Ramos (cell line): Measurements from ENCODE around the gene CPED1.
"Not testable (repeated sequence)": the region's sequence is repeated elsewhere in the genome, so short reads cannot be mapped to it uniquely, and the experiment has no call there.

Experiments
- in situ Hi-C: fragments of 300-500 bp; cut with MboI; formaldehyde crosslinking; loops from one replicate; pipeline ENCODE4 v1.14.3; 2022; ENCODE audit warnings: low sequenced_read_pairs; ENCODE audit not compliant: unreplicated experiment

Gene CPED1

DNA sequence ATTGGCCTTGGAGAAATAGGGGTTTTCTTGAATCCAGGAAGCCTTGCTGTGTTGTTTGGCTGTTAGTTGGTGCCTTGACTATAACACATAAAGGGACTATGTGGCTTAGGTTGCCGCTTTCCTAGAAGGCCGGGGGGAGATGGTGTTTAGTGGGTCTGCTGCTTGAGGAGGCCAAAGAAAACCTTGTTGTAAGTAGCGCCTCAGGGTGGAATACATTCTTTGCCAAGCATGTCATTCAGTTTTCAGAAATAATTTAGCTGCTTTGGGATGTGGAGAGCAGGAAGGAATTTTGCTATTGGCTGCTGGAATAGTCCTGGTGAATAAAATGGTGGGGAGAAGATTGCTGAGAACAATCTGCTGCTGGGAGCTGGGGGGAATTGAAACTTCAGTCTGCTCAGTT, 207.4 kb downstream of the CPED1 start:
- in situ Hi-C loops = no loop called here

DNA sequence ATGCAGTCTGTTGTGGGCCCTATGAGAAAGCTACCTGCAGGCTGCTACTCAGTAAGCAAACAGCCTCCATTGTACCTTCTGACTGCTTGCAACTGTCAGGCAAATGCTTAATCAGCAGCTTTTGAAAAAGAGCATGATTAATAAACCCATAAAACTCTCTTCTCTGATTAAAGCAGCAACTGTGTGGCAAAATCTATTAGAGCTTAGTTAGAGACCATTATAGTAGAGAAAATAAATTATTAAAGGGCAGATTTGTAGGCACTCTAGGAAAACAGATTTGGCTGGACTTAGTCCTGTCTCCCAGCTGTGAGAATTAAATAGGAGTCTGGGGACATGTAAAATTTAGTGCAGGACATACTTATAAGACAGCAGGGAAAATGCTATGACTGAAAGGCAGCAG, 207.8 kb downstream of the CPED1 start:
- in situ Hi-C loops = no loop called here

GRCh38 chr7:121197455-121197854, 208.9 kb downstream of the CPED1 start:
- in situ Hi-C loops = no loop called here

DNA sequence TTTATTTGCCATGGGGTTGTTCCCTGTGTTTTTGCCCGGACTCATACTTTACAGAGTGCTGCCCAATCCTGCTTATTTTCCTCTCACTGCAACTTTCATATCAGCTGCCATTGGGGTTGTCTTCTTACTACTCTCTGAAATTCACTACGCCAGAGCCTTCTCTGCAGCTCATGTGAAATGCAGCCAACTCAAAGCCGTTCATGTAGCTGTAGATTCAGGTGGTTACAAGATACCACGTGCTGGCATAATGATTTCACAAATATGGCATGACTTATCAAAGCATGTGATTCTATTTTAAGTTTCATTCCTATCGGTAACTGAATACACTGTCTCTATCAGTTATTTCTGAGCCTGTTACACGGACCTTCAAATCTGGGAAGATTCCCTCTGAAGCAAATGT, 210.0 kb downstream of the CPED1 start:
- in situ Hi-C loops = no loop called here

GRCh38 chr7:121202125-121202524, 213.6 kb downstream of the CPED1 start:
- in situ Hi-C loops = no loop called here

DNA sequence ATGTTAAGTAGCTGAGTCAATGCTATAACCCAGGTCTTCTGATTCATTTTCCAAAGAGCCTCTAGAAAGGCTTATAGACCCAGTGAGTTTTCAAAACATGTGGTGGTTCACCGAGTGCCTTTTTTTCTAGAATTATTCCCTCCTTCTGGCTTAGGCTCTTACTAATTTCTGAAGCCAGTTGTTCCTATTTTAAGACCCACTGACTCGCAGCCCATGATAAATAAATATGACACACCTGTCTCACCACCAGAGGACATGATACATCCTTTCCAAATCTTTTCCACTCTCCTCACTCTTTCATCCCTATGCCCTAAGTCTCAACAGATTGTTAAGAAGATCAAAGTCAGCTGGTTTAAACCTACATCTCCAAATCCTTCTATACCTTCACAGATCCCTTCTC, 214.3 kb downstream of the CPED1 start:
- in situ Hi-C loops = no loop called here

DNA sequence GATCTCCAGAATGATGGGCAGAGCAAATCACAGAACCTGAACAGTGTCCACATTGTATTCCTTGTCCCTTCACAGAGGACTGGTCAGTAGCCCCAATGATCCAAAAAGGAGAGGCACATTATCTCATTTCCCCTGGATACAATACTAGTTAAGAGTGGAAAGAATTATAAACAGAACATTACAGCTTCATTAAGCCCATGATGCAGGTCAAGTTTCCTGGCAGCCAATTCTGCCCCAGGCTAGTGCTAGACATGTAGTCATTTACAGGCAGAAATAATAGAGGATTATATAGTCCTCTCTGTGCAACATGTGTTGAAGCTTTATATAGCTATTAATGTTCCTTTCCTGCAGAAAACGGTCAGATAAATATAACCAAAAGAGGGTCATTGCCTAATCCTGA, 216.0 kb downstream of the CPED1 start:
- in situ Hi-C loops = no loop called here

DNA sequence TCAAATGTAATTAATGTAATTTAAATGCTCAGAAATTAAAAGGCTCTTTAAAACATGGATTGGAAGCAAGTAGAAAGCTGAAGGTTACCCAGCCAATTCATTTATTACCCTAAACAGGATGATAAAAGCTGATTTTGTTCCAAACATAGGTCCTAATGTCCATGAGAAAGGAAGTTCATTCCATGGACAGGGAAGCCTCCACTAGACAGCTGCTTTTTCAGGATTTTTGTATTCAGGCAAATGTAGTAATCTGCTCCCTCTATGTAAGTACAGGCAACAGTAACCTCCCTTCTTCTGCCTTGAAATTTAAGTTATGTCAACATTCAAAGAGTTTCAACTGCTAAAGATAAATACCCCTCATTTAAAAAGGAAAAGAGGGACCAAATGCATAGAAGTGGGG, 217.3 kb downstream of the CPED1 start:
- in situ Hi-C loops = no loop called here

- in situ Hi-C loops = no loop called here
These were observed 222.7 kb downstream of the CPED1 start for GRCh38 chr7:121211253-121211652.

GRCh38 chr7:121212036-121212435, 223.5 kb downstream of the CPED1 start:
- in situ Hi-C loops = no loop called here

DNA sequence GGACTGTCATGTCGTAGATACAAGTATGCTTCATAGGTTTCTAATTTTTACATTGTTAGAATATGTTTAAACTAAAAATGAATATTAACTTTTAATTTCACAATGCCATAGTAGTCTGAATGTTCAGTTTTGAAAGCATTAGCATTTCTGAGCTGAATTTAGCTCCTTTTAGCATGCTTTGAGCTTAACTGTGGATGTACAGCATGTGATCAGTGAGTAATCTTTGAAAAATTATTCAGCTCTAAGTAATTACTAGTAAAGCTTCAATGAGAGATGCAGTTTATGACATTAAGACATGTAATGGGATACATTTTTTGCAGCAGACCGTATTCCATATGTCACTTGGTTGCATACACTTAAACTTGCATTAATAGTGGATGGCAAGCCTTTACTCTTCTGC, 226.1 kb downstream of the CPED1 start:
- in situ Hi-C loops = no loop called here

- in situ Hi-C loops = no loop called here
These were observed 230.5 kb downstream of the CPED1 start for GRCh38 chr7:121219026-121219425.

DNA sequence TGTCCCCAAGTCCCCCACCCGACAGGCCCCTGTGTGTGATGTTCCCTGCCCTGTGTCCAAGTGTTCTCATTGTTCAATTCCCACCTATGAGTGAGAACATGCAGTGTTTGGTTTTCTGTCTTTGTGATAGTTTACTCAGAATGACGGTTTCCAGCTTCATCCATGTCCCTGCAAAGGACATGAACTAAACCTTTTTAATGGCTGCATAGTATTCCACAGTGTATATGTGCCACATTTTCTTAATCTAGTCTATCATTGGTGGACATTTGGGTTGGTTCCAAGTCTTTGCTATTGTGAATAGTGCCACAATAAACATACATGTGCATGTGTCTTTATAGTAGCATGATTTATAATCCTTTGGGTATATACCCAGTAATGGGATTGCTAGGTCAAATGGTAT, 232.6 kb downstream of the CPED1 start:
- in situ Hi-C loops = not testable (repeated sequence)

DNA sequence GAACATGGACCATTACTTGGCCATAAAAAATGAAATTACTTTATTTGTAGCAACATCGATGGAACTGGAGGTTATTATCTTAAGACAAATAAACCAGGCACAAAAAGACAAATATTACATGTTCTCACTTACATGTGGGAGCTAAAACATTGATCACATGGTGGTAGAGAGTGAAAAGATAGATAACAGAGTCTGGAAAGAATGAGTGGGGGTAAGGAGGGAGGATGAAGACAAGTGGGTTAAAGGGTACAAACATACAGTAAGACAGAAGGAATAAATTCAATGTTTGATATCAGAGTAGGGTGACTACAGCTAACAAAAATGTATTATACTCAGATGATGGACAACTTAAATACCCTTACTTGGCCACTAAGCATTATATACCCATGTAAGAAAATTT, 240.3 kb downstream of the CPED1 start:
- in situ Hi-C loops = no loop called here

DNA sequence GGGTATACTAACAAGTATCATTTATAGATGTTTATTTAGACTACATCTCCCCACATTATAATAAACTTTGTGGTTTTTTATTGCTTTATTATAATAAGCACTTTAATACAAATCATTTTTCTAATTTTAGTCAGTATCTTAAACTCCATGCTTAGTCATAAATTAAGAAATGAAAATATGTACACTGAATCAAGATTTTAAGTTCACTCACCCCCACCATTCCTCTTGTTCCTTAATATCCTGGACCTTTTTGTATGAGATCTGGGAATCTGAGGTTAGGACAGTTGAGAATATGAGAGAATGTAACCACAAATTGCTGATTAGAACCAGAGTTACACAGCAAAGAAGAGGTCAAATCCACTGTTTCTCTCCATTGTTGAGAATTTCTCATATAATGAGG, 246.7 kb downstream of the CPED1 start:
- in situ Hi-C loops = no loop called here

GRCh38 chr7:121237601-121238000, 249.1 kb downstream of the CPED1 start:
- in situ Hi-C loops = no loop called here

GRCh38 chr7:121244120-121244870, 255.8 kb downstream of the CPED1 start:
- in situ Hi-C loops = no loop called here

GRCh38 chr7:121251367-121251766, 262.9 kb downstream of the CPED1 start:
- in situ Hi-C loops = not testable (repeated sequence)

DNA sequence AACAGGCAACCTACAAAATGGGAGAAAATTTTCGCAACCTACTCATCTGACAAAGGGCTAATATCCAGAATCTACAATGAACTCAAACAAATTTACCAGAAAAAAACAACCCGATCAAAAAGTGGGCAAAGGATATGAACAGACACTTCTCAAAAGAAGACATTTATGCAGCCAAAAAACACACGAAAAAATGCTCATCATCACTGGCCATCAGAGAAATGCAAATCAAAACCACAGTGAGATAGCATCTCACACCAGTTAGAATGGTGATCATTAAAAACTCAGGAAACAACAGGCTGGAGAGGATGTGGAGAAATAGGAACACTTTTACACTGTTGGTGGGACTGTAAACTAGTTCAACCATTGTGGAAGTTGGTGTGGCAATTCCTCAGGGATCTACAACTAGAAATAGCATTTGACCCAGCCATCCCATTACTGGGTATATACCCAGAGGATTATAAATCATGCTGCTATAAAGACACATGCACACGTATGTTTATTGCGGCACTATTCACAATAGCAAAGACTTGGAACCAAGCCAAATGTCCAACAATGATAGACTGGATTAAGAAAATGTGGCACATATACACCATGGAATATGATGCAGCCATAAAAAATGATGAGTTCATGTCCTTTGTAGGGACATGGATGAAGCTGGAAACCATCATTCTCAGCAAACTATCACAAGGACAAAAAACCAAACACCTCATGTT, 264.2 kb downstream of the CPED1 start:
- in situ Hi-C loops = not testable (repeated sequence)

- in situ Hi-C loops = no loop called here
These were observed 271.3 kb downstream of the CPED1 start for GRCh38 chr7:121259826-121260225.

DNA sequence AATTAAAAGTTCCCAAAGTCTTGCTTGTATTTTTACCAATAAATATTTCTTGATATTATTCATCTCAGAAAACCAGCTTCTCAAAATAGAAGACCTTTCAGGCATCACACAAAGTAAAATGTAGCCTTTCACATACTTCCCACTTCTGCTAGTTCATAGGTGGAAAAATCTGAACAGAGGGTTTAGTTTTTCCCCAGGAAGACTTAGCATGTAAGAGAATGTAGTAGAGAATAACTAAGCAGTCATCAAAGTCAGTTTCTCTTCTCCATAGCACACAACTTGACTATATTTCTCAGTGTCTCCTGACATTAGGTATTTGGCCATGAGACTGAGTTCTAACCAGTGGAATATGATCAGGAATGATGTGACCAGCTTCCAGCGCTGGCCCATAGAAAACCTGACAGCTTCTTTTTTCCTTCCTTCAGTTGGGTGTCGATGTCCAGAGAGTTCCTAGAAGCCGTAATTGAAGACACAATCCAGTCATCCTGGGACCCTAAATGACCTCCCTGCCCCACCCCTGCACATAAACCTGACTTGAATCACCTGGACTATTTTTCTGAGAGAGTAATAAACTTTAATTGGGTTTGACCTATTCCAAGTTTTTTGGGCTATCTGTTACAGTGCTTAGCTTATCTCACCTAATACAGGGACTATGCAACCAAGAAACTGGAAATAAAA, 272.8 kb downstream of the CPED1 start:
- in situ Hi-C loops = no loop called here
